K562 (cell line): ENCODE results near the gene MYPN. TPM values are rescaled to one million over a fixed set of nuclear protein-coding genes. Genes with fewer than 3 reads are reported as not detected.

Experiments used
- ATAC-seq: fragments of 200-7000 bp; cut with Tn5 transposase; 3 replicates; pipeline ENCODE4 v1.9.1; 2020; ENCODE audit warnings: moderate library complexity
- BruUV-seq: library from RNA; stranded (reverse); fragments of 400-500 nt; replicated peaks from 2 replicates; lab custom pipeline; 2021; lab: Mats Ljungman, UMichigan
- CTCF ChIA-PET: fragments of 300-600 bp; formaldehyde crosslinking; extraction: SDS; loops from one replicate; lab custom pipeline; 2021; ENCODE audit warnings: low intra/inter-chr PET ratio; lab: Yijun Ruan, JAX
- POLR2A ChIA-PET: fragments of 300-600, 350-650 bp; sonication (Branson Sonifier 250); formaldehyde crosslinking; extraction: SDS; loops from one replicate; lab custom pipeline; 2021; ENCODE audit warnings: antibody characterized with exemption, inconsistent platforms; lab: Yijun Ruan, JAX
- DNase-seq, 4 experiments: peaks; one replicate each; pipeline versions ENCODE4 v3.0.0 to v3.0.0-alpha.2; 2011 to 2018; ENCODE audit warnings: low spot score in 3 of 4, mixed read lengths in 3 of 4; ENCODE audit errors: extremely low read depth in 1 of 4
- FAIRE-seq: peaks from 2 replicates; lab custom pipeline; 2011; peaks lifted over from hg19 to GRCh38; lab: Jason Lieb, UNC
- H2AFZ ChIP-seq: 2 replicates; pipeline ENCODE4 v1.6.0; 2011; ENCODE audit warnings: low read depth, low read length, control low read depth, inconsistent platforms
- H3K27ac ChIP-seq: fragments of 200-600 bp; 3 replicates; pipeline ENCODE4 v1.8.0; 2011; ENCODE audit warnings: low read depth, mild to moderate bottlenecking, control low read depth, inconsistent platforms, low read length, moderate library complexity, mixed read lengths; ENCODE audit errors: extremely low read depth
- H3K27me3 ChIP-seq, 2 experiments: fragments of 300-600 bp in 1 of 2; 2 replicates in 1 of 2; 3 replicates in 1 of 2; pipeline versions ENCODE4 v1.6.0 to v1.8.0; 2011; ENCODE audit warnings: inconsistent platforms in 2 of 2, low read length in 2 of 2, mild to moderate bottlenecking in 1 of 2, mixed read lengths in 1 of 2, moderate library complexity in 1 of 2; ENCODE audit not compliant: control insufficient read depth in 2 of 2, insufficient read depth in 2 of 2
- H3K36me3 ChIP-seq: fragments of 300-600 bp; 3 replicates; pipeline ENCODE4 v1.8.0; 2011; ENCODE audit warnings: mild to moderate bottlenecking, low read length, inconsistent platforms; ENCODE audit not compliant: control insufficient read depth, insufficient read depth
- H3K4me1 ChIP-seq, 2 experiments: fragments of 200-600 bp in 1 of 2; replicated peaks in 1 of 2; 2 replicates in 1 of 2; 3 replicates in 1 of 2; pipeline versions ENCODE4 v1.5.1 to v1.8.0; 2011; ENCODE audit warnings: inconsistent platforms in 2 of 2, low read length in 2 of 2, mild to moderate bottlenecking in 1 of 2, mixed read lengths in 1 of 2, moderate library complexity in 1 of 2; ENCODE audit not compliant: control insufficient read depth in 2 of 2, insufficient read depth in 2 of 2
- H3K4me2 ChIP-seq: 2 replicates; pipeline ENCODE4 v1.6.1; 2011; ENCODE audit warnings: low read length, control low read depth, inconsistent platforms, mixed read lengths; ENCODE audit not compliant: insufficient read depth
- H3K4me3 ChIP-seq: fragments of 200-600 bp; sonication (generic), shearing (Covaris generic); 2 replicates; pipeline ENCODE4 v1.5.1; 2016; ENCODE audit warnings: control low read depth, inconsistent platforms
- H3K79me2 ChIP-seq: fragments of 200-600 bp; 3 replicates; pipeline ENCODE4 v1.8.0; 2011; ENCODE audit warnings: low read length, inconsistent platforms; ENCODE audit not compliant: control insufficient read depth, insufficient read depth
- H3K9ac ChIP-seq, 2 experiments: 2 replicates each; pipeline versions ENCODE4 v1.6.0 to v1.6.1; 2011; ENCODE audit warnings: low read depth in 2 of 2, low read length in 2 of 2, control low read depth in 1 of 2, inconsistent platforms in 1 of 2, mild to moderate bottlenecking in 1 of 2, mixed read lengths in 1 of 2; ENCODE audit not compliant: insufficient read depth in 1 of 2
- H3K9me1 ChIP-seq: one replicate; pipeline ENCODE4 v1.6.0; 2011; ENCODE audit warnings: inconsistent platforms, mild to moderate bottlenecking, low read length, moderate library complexity; ENCODE audit not compliant: control insufficient read depth, insufficient read depth
- H3K9me3 ChIP-seq: replicated peaks from 2 replicates; pipeline ENCODE4 v1.5.1; 2011; ENCODE audit warnings: low read depth, low read length, inconsistent platforms; ENCODE audit not compliant: control insufficient read depth, insufficient read depth
- H4K20me1 ChIP-seq: replicated peaks from 2 replicates; pipeline ENCODE4 v1.6.1; 2011; ENCODE audit warnings: low read length, inconsistent platforms, mixed read lengths; ENCODE audit not compliant: control insufficient read depth, insufficient read depth
- GABPB1 ChIP-seq: sonication (generic); formaldehyde crosslinking; IDR thresholded peaks from 2 replicates; pipeline ENCODE4 v1.8.0; 2022; ENCODE audit warnings: mild to moderate bottlenecking, missing genetic modification reagents
- KDM5B ChIP-seq: fragments of 200-600 bp; sonication (generic); IDR thresholded peaks from 2 replicates; pipeline ENCODE4 v1.6.1; 2012; ENCODE audit warnings: low read depth, mild to moderate bottlenecking, moderate library complexity, low read length, control low read depth, inconsistent platforms; ENCODE audit not compliant: insufficient replicate concordance
- NRF1 ChIP-seq, 2 experiments: fragments of 450-650 bp; IDR thresholded peaks in 1 of 2; conservative IDR thresholded peaks in 1 of 2; 2 replicates each; pipeline ENCODE4 v1.6.1; 2014; ENCODE audit warnings: mild to moderate bottlenecking in 2 of 2
- RBM17 ChIP-seq: fragments of 200-400 bp; formaldehyde crosslinking; IDR thresholded peaks from 2 replicates; pipeline ENCODE4 v1.6.1; 2017; ENCODE audit warnings: low read depth, mild to moderate bottlenecking, low read length, borderline replicate concordance
- TAL1 ChIP-seq: fragments of 450-650 bp; IDR thresholded peaks from 2 replicates; pipeline ENCODE4 v1.6.1; 2016; ENCODE audit warnings: mild to moderate bottlenecking
- WGBS: fragments of 100-300 bp; shearing (Covaris generic); methylation state at CpG from one replicate; pipeline ENCODE4 v1.1.6; 2016; ENCODE audit warnings: low coverage, mixed read lengths; ENCODE audit not compliant: insufficient coverage; ENCODE audit errors: missing lambda C conversion rate; 5-methylcytosine and 5-hydroxymethylcytosine counted together
- in situ Hi-C: fragments of 300-500 bp; cut with MboI; formaldehyde crosslinking; loops from 4 replicates; pipeline ENCODE4 v1.15.0; 2018; ENCODE audit warnings: inconsistent platforms, mixed read lengths
- intact Hi-C: fragments of 100-400 bp; cut with micrococcal nuclease; formaldehyde crosslinking; loops from 2 replicates; pipeline ENCODE4 v1.14.2; 2022
- polyA plus RNA-seq, 8 experiments: library from polyadenylated mRNA; depleted of rRNA in 4 of 8; stranded (reverse) in 5 of 8; unstranded in 3 of 8; fragments of >200 nt; fragmentation: Nextera tagmentation in 2 of 8; fragmentation: Illumina TruSeq in 1 of 8; extraction: Ambion mirVana in 2 of 8; extraction: Trizol in 1 of 8; gene quantifications; 2 replicates each; pipeline versions ENCODE4 v1.2.1 to v1.2.3, GENCODE V29; 2011 to 2014; ENCODE audit warnings: inconsistent platforms in 1 of 8, missing spikeins in 1 of 8
- total RNA-seq, 7 experiments: library from RNA; depleted of rRNA in 6 of 7; stranded (reverse); fragments of >200 nt in 6 of 7; fragmentation: Illumina TruSeq in 2 of 7; extraction: Trizol in 2 of 7; gene quantifications; 2 replicates each; pipeline versions ENCODE4 v1.2.1 to v1.2.3, GENCODE V29; 2011 to 2021; ENCODE audit warnings: low replicate concordance in 1 of 7
- TF ChIP-seq, protein P1 (sequence below): sonication (generic); formaldehyde crosslinking; IDR thresholded peaks from 2 replicates; pipeline ENCODE4 v1.8.0; 2022; ENCODE audit warnings: missing genetic modification reagents, mild to moderate bottlenecking, borderline replicate concordance
- TF ChIP-seq, protein P2 (sequence below): sonication (generic); formaldehyde crosslinking; IDR thresholded peaks from 2 replicates; pipeline ENCODE4 v1.8.0; 2022; ENCODE audit warnings: mild to moderate bottlenecking, missing genetic modification reagents

Gene MYPN
- total and polyA plus RNA-seq, 9 of the 15 experiments (the other 6 are each of a cell fraction or from before 2014, with no cell fraction given), result not detected

DNA sequence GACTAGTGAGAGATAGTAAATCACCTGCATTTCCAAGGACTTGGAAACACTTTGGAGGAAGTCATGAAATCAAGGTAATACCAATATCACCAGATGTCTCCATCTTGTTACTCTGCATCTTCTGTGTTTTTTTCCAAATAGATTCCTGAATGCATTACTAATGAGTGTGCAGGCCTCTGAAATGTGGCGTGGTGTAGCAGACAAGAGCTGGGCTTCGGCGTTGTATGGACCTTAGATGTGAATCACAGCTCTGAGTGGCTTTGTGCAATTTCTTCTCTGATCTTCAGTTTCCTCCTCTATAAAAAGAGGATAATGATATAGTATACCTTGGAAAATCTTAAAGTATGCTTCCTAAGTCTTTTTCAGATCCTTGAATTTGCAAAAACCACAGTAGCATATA is 9.6 kb upstream of the MYPN start:
- Histone ChIP-seq H3K4me2 (no peak overlapping the region), H2AFZ (no peak overlapping the region), H3K9ac (no peak overlapping the region), H3K4me3 (no peak overlapping the region), H3K9me3 (no peaks in the 10 kb centered on the region), H3K79me2 (no peaks in the 10 kb centered on the region), H3K27me3 (peaks cover 4 to 6% of the 10 kb centered on the region in 2 experiments; a peak in 2 of 5 replicates), H3K9me1 (no peaks in the 10 kb centered on the region), H3K4me1 (no peaks in the 10 kb centered on the region), H3K36me3 (no peaks in the 10 kb centered on the region), H4K20me1 (no peaks in the 10 kb centered on the region), H3K27ac (no peak overlapping the region)
- intact Hi-C loops (no loop called here), in situ Hi-C loops (no loop called here)
- FAIRE-seq (no peak), ATAC-seq (no peak), DNase-seq (no peak)
- ChIA-PET CTCF (no interaction called here), POLR2A (interaction anchor here (1.2 kb wide), 1 partner anchor 12 kb away, joined by 3 read pairs; no protein-coding TSS in a partner anchor)
- BruUV-seq, result no TSS peak
- 10% methylated on average over 3 of the region's 3 CpGs for WGBS
- TF ChIP-seq GABPB1 (CRISPR knock-in tag) (no peak), TAL1 (no peak), NRF1 (conservative IDR thresholded peaks at IDR 0.05 in 1 of 2, IDR thresholded peaks at IDR 0.05 in 1 of 2) (no peak), RBM17 (no peak), KDM5B (no peak)
- TF ChIP-seq, protein P1, sequence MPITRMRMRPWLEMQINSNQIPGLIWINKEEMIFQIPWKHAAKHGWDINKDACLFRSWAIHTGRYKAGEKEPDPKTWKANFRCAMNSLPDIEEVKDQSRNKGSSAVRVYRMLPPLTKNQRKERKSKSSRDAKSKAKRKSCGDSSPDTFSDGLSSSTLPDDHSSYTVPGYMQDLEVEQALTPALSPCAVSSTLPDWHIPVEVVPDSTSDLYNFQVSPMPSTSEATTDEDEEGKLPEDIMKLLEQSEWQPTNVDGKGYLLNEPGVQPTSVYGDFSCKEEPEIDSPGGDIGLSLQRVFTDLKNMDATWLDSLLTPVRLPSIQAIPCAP, result no peak
- TF ChIP-seq, protein P2, sequence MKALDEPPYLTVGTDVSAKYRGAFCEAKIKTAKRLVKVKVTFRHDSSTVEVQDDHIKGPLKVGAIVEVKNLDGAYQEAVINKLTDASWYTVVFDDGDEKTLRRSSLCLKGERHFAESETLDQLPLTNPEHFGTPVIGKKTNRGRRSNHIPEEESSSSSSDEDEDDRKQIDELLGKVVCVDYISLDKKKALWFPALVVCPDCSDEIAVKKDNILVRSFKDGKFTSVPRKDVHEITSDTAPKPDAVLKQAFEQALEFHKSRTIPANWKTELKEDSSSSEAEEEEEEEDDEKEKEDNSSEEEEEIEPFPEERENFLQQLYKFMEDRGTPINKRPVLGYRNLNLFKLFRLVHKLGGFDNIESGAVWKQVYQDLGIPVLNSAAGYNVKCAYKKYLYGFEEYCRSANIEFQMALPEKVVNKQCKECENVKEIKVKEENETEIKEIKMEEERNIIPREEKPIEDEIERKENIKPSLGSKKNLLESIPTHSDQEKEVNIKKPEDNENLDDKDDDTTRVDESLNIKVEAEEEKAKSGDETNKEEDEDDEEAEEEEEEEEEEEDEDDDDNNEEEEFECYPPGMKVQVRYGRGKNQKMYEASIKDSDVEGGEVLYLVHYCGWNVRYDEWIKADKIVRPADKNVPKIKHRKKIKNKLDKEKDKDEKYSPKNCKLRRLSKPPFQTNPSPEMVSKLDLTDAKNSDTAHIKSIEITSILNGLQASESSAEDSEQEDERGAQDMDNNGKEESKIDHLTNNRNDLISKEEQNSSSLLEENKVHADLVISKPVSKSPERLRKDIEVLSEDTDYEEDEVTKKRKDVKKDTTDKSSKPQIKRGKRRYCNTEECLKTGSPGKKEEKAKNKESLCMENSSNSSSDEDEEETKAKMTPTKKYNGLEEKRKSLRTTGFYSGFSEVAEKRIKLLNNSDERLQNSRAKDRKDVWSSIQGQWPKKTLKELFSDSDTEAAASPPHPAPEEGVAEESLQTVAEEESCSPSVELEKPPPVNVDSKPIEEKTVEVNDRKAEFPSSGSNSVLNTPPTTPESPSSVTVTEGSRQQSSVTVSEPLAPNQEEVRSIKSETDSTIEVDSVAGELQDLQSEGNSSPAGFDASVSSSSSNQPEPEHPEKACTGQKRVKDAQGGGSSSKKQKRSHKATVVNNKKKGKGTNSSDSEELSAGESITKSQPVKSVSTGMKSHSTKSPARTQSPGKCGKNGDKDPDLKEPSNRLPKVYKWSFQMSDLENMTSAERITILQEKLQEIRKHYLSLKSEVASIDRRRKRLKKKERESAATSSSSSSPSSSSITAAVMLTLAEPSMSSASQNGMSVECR, result no peak
